OCI-LY7 (cell line): Measurements from ENCODE around the gene SLC4A11. TPM values are rescaled to one million over a fixed set of nuclear protein-coding genes. Genes with fewer than 3 reads are reported as not detected.

Source experiments
- BruUV-seq: library from RNA; stranded (reverse); fragments of 400-500 nt; replicated peaks from 2 replicates; lab custom pipeline; 2021; lab: Mats Ljungman, UMichigan
- CTCF ChIA-PET: fragments of 300-600 bp; sonication (Branson Sonifier 250); formaldehyde crosslinking; loops from one replicate; lab custom pipeline; 2022; ENCODE audit warnings: antibody characterized with exemption; ENCODE audit not compliant: unreplicated experiment; lab: Charles Lee
- POLR2A ChIA-PET: fragments of 300-600 bp; sonication (Branson Sonifier 250); formaldehyde crosslinking; loops from one replicate; lab custom pipeline; 2022; ENCODE audit warnings: antibody characterized with exemption; lab: Charles Lee
- DNase-seq: peaks from one replicate; pipeline ENCODE4 v3.0.0-alpha.2; 2015; ENCODE audit warnings: low spot score
- H2AFZ ChIP-seq: fragments of 200-600 bp; sonication (generic), shearing (Covaris generic); 2 replicates; pipeline ENCODE4 v1.6.1; 2014; ENCODE audit warnings: mild to moderate bottlenecking, antibody characterized with exemption, low read length, moderate library complexity
- H3K27ac ChIP-seq: fragments of 200-600 bp; sonication (generic); 2 replicates; pipeline ENCODE4 v1.5.1; 2014; ENCODE audit warnings: mixed run types, low read depth, mild to moderate bottlenecking, moderate library complexity, low read length, inconsistent platforms; ENCODE audit not compliant: poor library complexity, severe bottlenecking
- H3K36me3 ChIP-seq: fragments of 200-600 bp; sonication (generic); 2 replicates; pipeline ENCODE4 v1.6.1; 2014; ENCODE audit warnings: mild to moderate bottlenecking, antibody characterized with exemption, low read length, moderate library complexity, mixed read lengths; ENCODE audit not compliant: insufficient read depth
- H3K4me1 ChIP-seq: fragments of 200-600 bp; sonication (generic); 2 replicates; pipeline ENCODE4 v1.5.1; 2014; ENCODE audit warnings: mild to moderate bottlenecking, low read length; ENCODE audit not compliant: insufficient read depth, poor library complexity, severe bottlenecking
- H3K4me2 ChIP-seq: fragments of 200-600 bp; sonication (generic); 2 replicates; pipeline ENCODE4 v1.6.1; 2014; ENCODE audit warnings: mild to moderate bottlenecking, low read length
- H3K4me3 ChIP-seq: fragments of 200-600 bp; sonication (generic); 2 replicates; pipeline ENCODE4 v1.5.1; 2014; ENCODE audit warnings: mild to moderate bottlenecking, low read depth, low read length; ENCODE audit not compliant: poor library complexity, severe bottlenecking
- H3K79me2 ChIP-seq: fragments of 200-600 bp; sonication (generic); 2 replicates; pipeline ENCODE4 v1.6.1; 2016; ENCODE audit warnings: low read depth, mild to moderate bottlenecking, low read length, moderate library complexity, mixed read lengths; ENCODE audit not compliant: insufficient read depth
- H3K9me2 ChIP-seq: fragments of 200-600 bp; sonication (generic); 2 replicates; pipeline ENCODE4 v1.6.1; 2016; ENCODE audit warnings: mild to moderate bottlenecking, low read length, mixed read lengths; ENCODE audit not compliant: insufficient read depth
- H3K9me3 ChIP-seq: fragments of 200-600 bp; sonication (generic); 2 replicates; pipeline ENCODE4 v1.6.1; 2014; ENCODE audit warnings: mild to moderate bottlenecking, mixed run types, low read length, mixed read lengths
- H4K20me1 ChIP-seq: fragments of 200-600 bp; sonication (generic); 2 replicates; pipeline ENCODE4 v1.6.1; 2014; ENCODE audit warnings: mild to moderate bottlenecking, antibody characterized with exemption, low read length, moderate library complexity, mixed read lengths; ENCODE audit not compliant: insufficient read depth
- EZH2phosphoT487 ChIP-seq: fragments of 200-600 bp; sonication (generic); IDR thresholded peaks from 2 replicates; pipeline ENCODE4 v1.6.1; 2018; ENCODE audit warnings: low read depth, borderline replicate concordance, mild to moderate bottlenecking, mixed run types, antibody characterized with exemption, low read length, moderate library complexity, mixed read lengths
- intact Hi-C: fragments of 100-400 bp; cut with micrococcal nuclease; formaldehyde crosslinking; loops from one replicate; pipeline ENCODE4 v1.10.0; 2022; ENCODE audit not compliant: unreplicated experiment
- total RNA-seq, 2 experiments: library from RNA; depleted of rRNA in 1 of 2; stranded (reverse); fragments of >200 nt in 1 of 2; shearing (Covaris generic) in 1 of 2; gene quantifications; 2 replicates each; pipeline ENCODE4 v1.2.3, GENCODE V29; 2014 to 2022
- TF ChIP-seq, protein P1 (sequence below): fragments of 200-600 bp; sonication (generic); conservative IDR thresholded peaks from 2 replicates; pipeline ENCODE4 v1.5.1; 2014; ENCODE audit warnings: mild to moderate bottlenecking, antibody characterized with exemption, low read length, moderate library complexity, mixed read lengths

Gene SLC4A11
- total RNA-seq, 2 experiments from 2014 or later, result 4.4 to 26.9 TPM

DNA sequence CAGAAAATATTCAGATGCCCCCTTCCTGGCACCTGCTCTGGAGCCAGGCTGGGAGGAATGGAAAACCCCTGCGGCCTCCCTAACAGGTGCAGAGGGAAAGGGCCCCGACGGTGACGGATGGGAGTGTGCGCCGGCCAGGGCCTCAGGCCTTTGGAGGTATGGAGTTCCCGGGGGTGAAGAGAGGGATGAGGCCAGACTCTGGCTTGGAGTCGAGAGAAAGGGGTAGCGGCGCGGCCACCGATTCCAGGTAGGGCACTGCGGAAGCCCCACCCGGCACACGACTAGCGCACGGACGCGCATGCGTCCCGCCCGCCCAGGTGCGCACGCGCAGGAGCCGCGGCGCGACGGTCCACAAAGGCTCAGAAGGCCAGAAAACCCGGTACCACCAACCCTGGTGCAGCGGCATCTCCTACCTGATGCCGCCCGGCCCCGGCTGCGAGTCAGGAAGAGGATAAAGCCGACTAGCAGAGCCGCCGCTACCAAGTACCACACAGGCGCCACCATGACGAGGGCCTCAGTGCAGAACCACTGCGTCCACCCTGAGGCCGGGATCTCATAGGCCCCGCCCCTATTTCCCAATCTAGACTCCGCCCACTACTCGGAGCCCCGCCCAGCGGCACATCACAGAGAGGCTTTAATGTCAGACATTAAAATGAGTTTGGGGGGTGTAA is 34.7 kb downstream of the SLC4A11 start, which contains the start of gene DDRGK1:
Gene DDRGK1, minus strand, starts transcription at position 559 of the 671 bp plus-strand sequence. Its CDS starts 55 bp downstream, at position 504.
- Histone ChIP-seq H3K4me2 (peak within 1 kb of the TSS; percentile 96), H3K9me3 (no peaks in the 10 kb centered on the region), H3K9me2 (no peaks in the 10 kb centered on the region), H4K20me1 (no peaks in the 10 kb centered on the region), H3K27ac (peak within 1 kb of the TSS; percentile 73), H3K4me3 (peak within 1 kb of the TSS; percentile 92), H3K79me2 (peaks cover 18% of the 10 kb centered on the region; the same call in 1 of the 2 replicates), H2AFZ (peak within 1 kb of the TSS; percentile 56; the same call in 1 of the 2 replicates), H3K36me3 (peaks cover 28% of the 10 kb centered on the region), H3K4me1 (peaks cover 17% of the 10 kb centered on the region)
- DNase-seq, result peak; percentile 86
- TF ChIP-seq EZH2phosphoT487, result no peak
- TF ChIP-seq, protein P1, sequence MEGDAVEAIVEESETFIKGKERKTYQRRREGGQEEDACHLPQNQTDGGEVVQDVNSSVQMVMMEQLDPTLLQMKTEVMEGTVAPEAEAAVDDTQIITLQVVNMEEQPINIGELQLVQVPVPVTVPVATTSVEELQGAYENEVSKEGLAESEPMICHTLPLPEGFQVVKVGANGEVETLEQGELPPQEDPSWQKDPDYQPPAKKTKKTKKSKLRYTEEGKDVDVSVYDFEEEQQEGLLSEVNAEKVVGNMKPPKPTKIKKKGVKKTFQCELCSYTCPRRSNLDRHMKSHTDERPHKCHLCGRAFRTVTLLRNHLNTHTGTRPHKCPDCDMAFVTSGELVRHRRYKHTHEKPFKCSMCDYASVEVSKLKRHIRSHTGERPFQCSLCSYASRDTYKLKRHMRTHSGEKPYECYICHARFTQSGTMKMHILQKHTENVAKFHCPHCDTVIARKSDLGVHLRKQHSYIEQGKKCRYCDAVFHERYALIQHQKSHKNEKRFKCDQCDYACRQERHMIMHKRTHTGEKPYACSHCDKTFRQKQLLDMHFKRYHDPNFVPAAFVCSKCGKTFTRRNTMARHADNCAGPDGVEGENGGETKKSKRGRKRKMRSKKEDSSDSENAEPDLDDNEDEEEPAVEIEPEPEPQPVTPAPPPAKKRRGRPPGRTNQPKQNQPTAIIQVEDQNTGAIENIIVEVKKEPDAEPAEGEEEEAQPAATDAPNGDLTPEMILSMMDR, result no peak
- no TSS peak for BruUV-seq
- POLR2A ChIA-PET, result interaction anchor here (0.5 to 1.1 kb wide), 3 partner anchors 47 to 153 kb away, joined by 3 to 4 read pairs (median 3); no protein-coding TSS in a partner anchor
- CTCF ChIA-PET, result no interaction called here
- intact Hi-C loops, result loop anchor here (5.0 to 10.0 kb wide), 2 partner anchors 47 to 549 kb away; partner anchors contain the start of genes FASTKD5, NOP56 and UBOX5

GRCh38 chr20:3203315-3204123 is 35.5 kb downstream of the SLC4A11 start:
- BruUV-seq, result TSS peak; percentile 49
- Histone ChIP-seq H3K9me2 (no peaks in the 10 kb centered on the region), H3K79me2 (peaks cover 18% of the 10 kb centered on the region; the same call in 1 of the 2 replicates), H3K4me1 (peaks cover 17% of the 10 kb centered on the region), H3K4me2 (peak overlapping the region; percentile 96), H3K9me3 (no peaks in the 10 kb centered on the region), H3K36me3 (peaks cover 35% of the 10 kb centered on the region), H2AFZ (peak overlapping the region; percentile 56; the same call in 1 of the 2 replicates), H4K20me1 (no peaks in the 10 kb centered on the region), H3K27ac (peak overlapping the region; percentile 73), H3K4me3 (peak overlapping the region; percentile 92)
- POLR2A ChIA-PET, result interaction anchor here (0.5 to 1.1 kb wide), 5 partner anchors 19 to 152 kb away, joined by 3 to 4 read pairs (median 3); no protein-coding TSS in a partner anchor
- intact Hi-C loops, result loop anchor here (5.0 to 10.0 kb wide), 2 partner anchors 46 to 549 kb away; partner anchors contain the start of genes FASTKD5, NOP56 and UBOX5
- TF ChIP-seq, protein P1, result no peak
- TF ChIP-seq EZH2phosphoT487, result no peak
- peak; percentile 40 for DNase-seq
- CTCF ChIA-PET, result no interaction called here
